Mesothelial cell of epicardium (in vitro differentiated cells): ENCODE data around the gene LDB2. TPM values are rescaled to one million over a fixed set of nuclear protein-coding genes. Genes with fewer than 3 reads are reported as not detected.

ENCODE experiments used
- DNase-seq, 2 experiments: peaks; one replicate each; pipeline ENCODE4 v3.0.0; 2021; ENCODE audit warnings: low spot score in 2 of 2; ENCODE audit not compliant: unreplicated experiment in 2 of 2
- H3K27ac Mint-ChIP-seq: 2 replicates; pipeline ENCODE4 v1.8.0; 2021; ENCODE audit warnings: mixed read lengths
- H3K27me3 Mint-ChIP-seq: 2 replicates; pipeline ENCODE4 v1.8.0; 2021; ENCODE audit warnings: low read depth, mixed read lengths
- H3K36me3 Mint-ChIP-seq: 2 replicates; pipeline ENCODE4 v1.8.0; 2021; ENCODE audit warnings: mixed read lengths
- H3K4me1 Mint-ChIP-seq: 2 replicates; pipeline ENCODE4 v1.8.0; 2021; ENCODE audit warnings: mixed read lengths
- H3K4me3 Mint-ChIP-seq: 2 replicates; pipeline ENCODE4 v1.8.0; 2021; ENCODE audit warnings: mild to moderate bottlenecking, moderate library complexity, mixed read lengths
- H3K9me3 Mint-ChIP-seq: 2 replicates; pipeline ENCODE4 v1.8.0; 2021; ENCODE audit warnings: mixed read lengths
- CTCF ChIP-seq: fragments of 200-600 bp; sonication (generic); IDR thresholded peaks from one replicate; pipeline ENCODE4 v1.5.0; 2021; ENCODE audit warnings: antibody characterized with exemption; ENCODE audit not compliant: unreplicated experiment
- total RNA-seq: library from RNA; stranded (reverse); gene quantifications from 3 replicates; pipeline ENCODE4 v1.2.1, GENCODE V29; 2021

Gene LDB2
- total RNA-seq, 1 donor from 2014 or later, result 7.6 TPM

GRCh38 chr4:16760617-16761363, 137.7 kb downstream of the LDB2 start:
- Mint-ChIP-seq H3K27ac (no peak overlapping the region), H3K9me3 (no peaks in the 10 kb centered on the region), H3K4me3 (no peak overlapping the region), H3K36me3 (no peaks in the 10 kb centered on the region), H3K4me1 (peaks cover 39% of the 10 kb centered on the region), H3K27me3 (peaks cover 41% of the 10 kb centered on the region)
- no peak for TF ChIP-seq CTCF
- no peak for DNase-seq

GRCh38 chr4:16759931-16760582, 138.4 kb downstream of the LDB2 start:
- peaks cover 39% of the 10 kb centered on the region for H3K4me1 Mint-ChIP-seq
- TF ChIP-seq CTCF, result no peak
- no peak for DNase-seq
- H3K36me3 Mint-ChIP-seq, result no peaks in the 10 kb centered on the region
- H3K27me3 Mint-ChIP-seq, result peaks cover 48% of the 10 kb centered on the region
- H3K9me3 Mint-ChIP-seq, result no peaks in the 10 kb centered on the region
- H3K27ac Mint-ChIP-seq, result no peak overlapping the region
- H3K4me3 Mint-ChIP-seq, result no peak overlapping the region

GRCh38 chr4:16758816-16759215, 139.6 kb downstream of the LDB2 start:
- Mint-ChIP-seq H3K36me3 (no peaks in the 10 kb centered on the region), H3K9me3 (no peaks in the 10 kb centered on the region), H3K27me3 (peaks cover 57% of the 10 kb centered on the region), H3K27ac (no peak overlapping the region), H3K4me3 (no peak overlapping the region), H3K4me1 (peaks cover 39% of the 10 kb centered on the region)
- TF ChIP-seq CTCF, result no peak
- no peak for DNase-seq

GRCh38 chr4:16758255-16758654, 140.2 kb downstream of the LDB2 start:
- DNase-seq, result no peak
- Mint-ChIP-seq H3K27ac (no peak overlapping the region), H3K4me3 (no peak overlapping the region), H3K9me3 (no peaks in the 10 kb centered on the region), H3K27me3 (peaks cover 63% of the 10 kb centered on the region), H3K36me3 (no peaks in the 10 kb centered on the region), H3K4me1 (peaks cover 40% of the 10 kb centered on the region)
- no peak for TF ChIP-seq CTCF

- Mint-ChIP-seq H3K27me3 (peaks cover 73% of the 10 kb centered on the region), H3K4me3 (no peak overlapping the region), H3K4me1 (peaks cover 40% of the 10 kb centered on the region), H3K27ac (no peak overlapping the region), H3K9me3 (no peaks in the 10 kb centered on the region), H3K36me3 (no peaks in the 10 kb centered on the region)
- DNase-seq, result no peak
- no peak for TF ChIP-seq CTCF
These were observed 141.3 kb downstream of the LDB2 start for GRCh38 chr4:16757080-16757521.
